ENCODE measurements around the gene NRXN3. TPM values are rescaled to one million over a fixed set of nuclear protein-coding genes. Genes with fewer than 3 reads are reported as not detected.

Gene NRXN3
- total and polyA plus RNA-seq, 2 donors (not counting 1 experiment from before 2014, with no cell fraction given), result not detected

DNA sequence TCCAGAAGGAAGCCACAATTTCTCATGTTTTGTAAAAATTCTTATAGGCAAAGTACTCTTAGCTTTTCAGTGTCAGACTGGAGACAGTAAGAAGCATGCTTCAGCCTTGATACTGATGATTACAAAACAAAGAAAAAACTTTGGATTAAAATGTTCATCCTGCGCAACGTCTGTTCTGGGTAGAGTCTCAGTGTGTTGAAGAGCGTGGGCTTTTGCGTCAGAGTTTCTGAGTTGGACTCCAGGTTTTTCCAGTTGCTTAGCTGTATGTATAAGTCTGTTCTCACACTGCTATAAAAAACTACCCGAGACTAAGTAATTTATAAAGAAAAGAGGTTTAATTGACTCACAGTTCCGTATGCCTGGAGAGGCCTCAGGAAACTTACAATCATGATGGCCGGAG, 1533.0 kb downstream of the NRXN3 start:
- WGBS (ENCODE audit: insufficient coverage), result no CpG with 5 or more reads among the region's 7 CpGs
- ChIA-PET CTCF (no interaction called here), POLR2A (no interaction called here)
- DNase-seq, result no peak
- Mint-ChIP-seq H3K4me1 (no peaks in the 10 kb centered on the region), H3K4me3 (no peak overlapping the region), H3K27me3 (no peaks in the 10 kb centered on the region), H3K9me3 (ENCODE audit: insufficient read depth) (no peaks in the 10 kb centered on the region), H3K27ac (no peak overlapping the region)
- Histone ChIP-seq H3K9me3 (ENCODE audit: control extremely low read depth in 1 of 3, control insufficient read depth in 2 of 3, insufficient read depth in 1 of 3, low read length in 2 of 3) (no peaks in the 10 kb centered on the region), H3K27ac (ENCODE audit: low read length in 2 of 2) (no peak overlapping the region), H4K20me1 (ENCODE audit: control insufficient read depth, insufficient read depth, low read length, poor library complexity, severe bottlenecking) (no peaks in the 10 kb centered on the region), H3K4me2 (replicated peaks; ENCODE audit: low read depth, low read length, poor library complexity, severe bottlenecking) (no peak overlapping the region), H3K27me3 (replicated peaks in 1 of 4; ENCODE audit: control extremely low read depth in 1 of 4, control insufficient read depth in 3 of 4, insufficient read depth in 4 of 4, low read length in 3 of 4) (no peaks in the 10 kb centered on the region), H3K4me3 (ENCODE audit: control extremely low read depth in 1 of 5, extremely low read depth in 1 of 5, insufficient read depth in 1 of 5, low read depth in 2 of 5, low read length in 4 of 5) (no peak overlapping the region), H3K79me2 (ENCODE audit: control insufficient read depth, insufficient read depth, low read length) (no peaks in the 10 kb centered on the region), H3K4me1 (ENCODE audit: control insufficient read depth in 2 of 2, insufficient read depth in 2 of 2, low read length in 2 of 2) (no peaks in the 10 kb centered on the region), H3K36me3 (replicated peaks in 1 of 2; ENCODE audit: control extremely low read depth in 1 of 2, control insufficient read depth in 1 of 2, extremely low read depth in 1 of 2, insufficient read depth in 2 of 2, low read length in 1 of 2) (no peaks in the 10 kb centered on the region), H3K9ac (ENCODE audit: low read length) (no peak overlapping the region), H2AFZ (ENCODE audit: insufficient read depth, low read depth, low read length, poor library complexity, severe bottlenecking) (no peak overlapping the region)
- TF ChIP-seq, protein P1, sequence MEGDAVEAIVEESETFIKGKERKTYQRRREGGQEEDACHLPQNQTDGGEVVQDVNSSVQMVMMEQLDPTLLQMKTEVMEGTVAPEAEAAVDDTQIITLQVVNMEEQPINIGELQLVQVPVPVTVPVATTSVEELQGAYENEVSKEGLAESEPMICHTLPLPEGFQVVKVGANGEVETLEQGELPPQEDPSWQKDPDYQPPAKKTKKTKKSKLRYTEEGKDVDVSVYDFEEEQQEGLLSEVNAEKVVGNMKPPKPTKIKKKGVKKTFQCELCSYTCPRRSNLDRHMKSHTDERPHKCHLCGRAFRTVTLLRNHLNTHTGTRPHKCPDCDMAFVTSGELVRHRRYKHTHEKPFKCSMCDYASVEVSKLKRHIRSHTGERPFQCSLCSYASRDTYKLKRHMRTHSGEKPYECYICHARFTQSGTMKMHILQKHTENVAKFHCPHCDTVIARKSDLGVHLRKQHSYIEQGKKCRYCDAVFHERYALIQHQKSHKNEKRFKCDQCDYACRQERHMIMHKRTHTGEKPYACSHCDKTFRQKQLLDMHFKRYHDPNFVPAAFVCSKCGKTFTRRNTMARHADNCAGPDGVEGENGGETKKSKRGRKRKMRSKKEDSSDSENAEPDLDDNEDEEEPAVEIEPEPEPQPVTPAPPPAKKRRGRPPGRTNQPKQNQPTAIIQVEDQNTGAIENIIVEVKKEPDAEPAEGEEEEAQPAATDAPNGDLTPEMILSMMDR (IDR thresholded peaks at IDR 0.05), result no peak
- TF ChIP-seq EZH2 (IDR thresholded peaks at IDR 0.05; ENCODE audit: borderline replicate concordance, insufficient read depth, low read depth, low read length, poor library complexity, severe bottlenecking), result no peak
- ATAC-seq (ENCODE audit: low read depth), result no peak
- intact Hi-C loops (cut with micrococcal nuclease), result no loop called here

DNA sequence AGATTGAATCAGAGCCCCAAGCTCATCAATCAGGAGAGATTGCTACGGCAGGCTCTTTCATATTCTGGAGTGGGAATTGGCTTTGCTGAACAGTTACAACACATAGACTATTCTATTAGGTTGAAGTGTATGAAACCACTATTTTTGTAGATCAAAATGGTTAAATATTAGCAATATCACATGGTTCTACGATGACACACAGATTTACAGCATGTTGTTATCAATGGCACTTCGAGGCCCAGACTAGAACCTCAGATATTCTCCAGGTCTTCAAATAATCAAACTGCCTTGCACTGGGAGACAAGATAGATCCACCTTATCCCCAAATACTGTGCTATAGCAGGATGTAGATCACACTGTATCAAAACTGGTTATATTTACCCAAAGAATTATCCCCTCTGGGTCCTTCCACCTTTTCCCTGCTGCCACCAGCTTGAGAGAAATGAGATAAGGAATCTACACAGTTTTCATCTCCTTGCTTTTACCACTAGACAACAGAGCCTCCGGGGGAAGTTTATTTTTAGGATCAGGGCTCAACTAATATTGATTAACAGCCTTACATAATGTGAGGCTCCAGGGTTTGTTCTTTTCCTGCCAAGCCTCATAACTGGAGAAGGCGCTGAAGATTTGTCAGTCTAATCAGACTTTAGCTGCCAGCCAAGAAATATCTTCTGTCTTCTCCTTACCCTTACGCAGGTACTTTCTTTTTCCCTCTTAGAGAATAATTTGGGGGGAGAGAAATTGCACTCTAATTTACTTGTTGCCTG, 1534.1 kb downstream of the NRXN3 start:
- Mint-ChIP-seq H3K27ac (no peak overlapping the region), H3K4me1 (no peaks in the 10 kb centered on the region), H3K4me3 (no peak overlapping the region), H3K9me3 (ENCODE audit: insufficient read depth) (no peaks in the 10 kb centered on the region), H3K27me3 (no peaks in the 10 kb centered on the region)
- H3K4me2 ChIP-seq (replicated peaks; ENCODE audit: low read depth, low read length, poor library complexity, severe bottlenecking), result no peak overlapping the region
- no peak overlapping the region for H3K4me3 ChIP-seq (ENCODE audit: control extremely low read depth in 1 of 5, extremely low read depth in 1 of 5, insufficient read depth in 1 of 5, low read depth in 2 of 5, low read length in 4 of 5)
- no peaks in the 10 kb centered on the region for H3K27me3 ChIP-seq (replicated peaks in 1 of 4; ENCODE audit: control extremely low read depth in 1 of 4, control insufficient read depth in 3 of 4, insufficient read depth in 4 of 4, low read length in 3 of 4)
- TF ChIP-seq, protein P1 (IDR thresholded peaks at IDR 0.05), result no peak
- no peak for TF ChIP-seq EZH2 (IDR thresholded peaks at IDR 0.05; ENCODE audit: borderline replicate concordance, insufficient read depth, low read depth, low read length, poor library complexity, severe bottlenecking)
- ATAC-seq (ENCODE audit: low read depth) (no peak), DNase-seq (no peak)
- H3K9me3 ChIP-seq (ENCODE audit: control extremely low read depth in 1 of 3, control insufficient read depth in 2 of 3, insufficient read depth in 1 of 3, low read length in 2 of 3), result no peaks in the 10 kb centered on the region
- H2AFZ ChIP-seq (ENCODE audit: insufficient read depth, low read depth, low read length, poor library complexity, severe bottlenecking), result no peak overlapping the region
- 33% methylated on average over 1 of the region's 6 CpGs for WGBS (ENCODE audit: insufficient coverage)
- CTCF ChIA-PET, result no interaction called here
- no peak overlapping the region for H3K27ac ChIP-seq (ENCODE audit: low read length in 2 of 2)
- H3K79me2 ChIP-seq (ENCODE audit: control insufficient read depth, insufficient read depth, low read length), result no peaks in the 10 kb centered on the region
- intact Hi-C loops (cut with micrococcal nuclease), result no loop called here
- no peak overlapping the region for H3K9ac ChIP-seq (ENCODE audit: low read length)
- no peaks in the 10 kb centered on the region for H3K4me1 ChIP-seq (ENCODE audit: control insufficient read depth in 2 of 2, insufficient read depth in 2 of 2, low read length in 2 of 2)
- H4K20me1 ChIP-seq (ENCODE audit: control insufficient read depth, insufficient read depth, low read length, poor library complexity, severe bottlenecking), result no peaks in the 10 kb centered on the region
- H3K36me3 ChIP-seq (replicated peaks in 1 of 2; ENCODE audit: control extremely low read depth in 1 of 2, control insufficient read depth in 1 of 2, extremely low read depth in 1 of 2, insufficient read depth in 2 of 2, low read length in 1 of 2), result no peaks in the 10 kb centered on the region
- POLR2A ChIA-PET, result no interaction called here
